Karpas-422 (cell line): ENCODE data around the gene SH3GL1. TPM values are rescaled to one million over a fixed set of nuclear protein-coding genes. Genes with fewer than 3 reads are reported as not detected.

ENCODE experiments used
- DNase-seq: peaks from one replicate; pipeline ENCODE4 v3.0.0-alpha.2; 2015
- H2AFZ ChIP-seq: fragments of 200-600 bp; sonication (generic); 2 replicates; pipeline ENCODE4 v1.6.1; 2014; ENCODE audit warnings: antibody characterized with exemption, low read length, mixed read lengths
- H3K27ac ChIP-seq: fragments of 200-600 bp; sonication (generic); 2 replicates; pipeline ENCODE4 v1.5.1; 2014; ENCODE audit warnings: mild to moderate bottlenecking, low read length, moderate library complexity
- H3K27me3 ChIP-seq: fragments of 200-600 bp; sonication (generic); 2 replicates; pipeline ENCODE4 v1.6.1; 2014; ENCODE audit warnings: low read length, mixed read lengths
- H3K36me3 ChIP-seq: fragments of 200-600 bp; sonication (generic); 2 replicates; pipeline ENCODE4 v1.6.1; 2014; ENCODE audit warnings: low read length, mixed read lengths; ENCODE audit not compliant: insufficient read depth
- H3K4me1 ChIP-seq: fragments of 200-600 bp; sonication (generic); 2 replicates; pipeline ENCODE4 v1.6.1; 2014; ENCODE audit warnings: mild to moderate bottlenecking, low read length, mixed read lengths
- H3K4me2 ChIP-seq: fragments of 200-600 bp; sonication (generic); 2 replicates; pipeline ENCODE4 v1.6.1; 2014; ENCODE audit warnings: low read length, low read depth, mild to moderate bottlenecking; ENCODE audit not compliant: poor library complexity, severe bottlenecking
- H3K4me3 ChIP-seq: fragments of 200-600 bp; sonication (generic); 2 replicates; pipeline ENCODE4 v1.5.1; 2014; ENCODE audit warnings: mild to moderate bottlenecking, antibody characterized with exemption, low read length, mixed read lengths
- H3K79me2 ChIP-seq: fragments of 200-600 bp; sonication (generic); 2 replicates; pipeline ENCODE4 v1.6.1; 2014; ENCODE audit warnings: mild to moderate bottlenecking, low read length, mixed read lengths
- H3K9ac ChIP-seq: fragments of 200-600 bp; sonication (generic); 2 replicates; pipeline ENCODE4 v1.6.0; 2014; ENCODE audit warnings: low read length
- H3K9me2 ChIP-seq: fragments of 200-600 bp; sonication (generic), shearing (Covaris generic); replicated peaks from 2 replicates; pipeline ENCODE4 v1.6.0; 2014; ENCODE audit warnings: mild to moderate bottlenecking, low read length, moderate library complexity; ENCODE audit not compliant: insufficient read depth
- H3K9me3 ChIP-seq: fragments of 300-700, 200-600 bp; sonication (generic); 2 replicates; pipeline ENCODE4 v1.6.1; 2014; ENCODE audit warnings: low read length, mixed read lengths
- H4K20me1 ChIP-seq: fragments of 200-600 bp; sonication (generic); 2 replicates; pipeline ENCODE4 v1.6.1; 2014; ENCODE audit warnings: mild to moderate bottlenecking, antibody characterized with exemption, low read length, low read depth; ENCODE audit not compliant: insufficient read depth
- total RNA-seq: library from RNA; depleted of rRNA; stranded (reverse); fragments of >200 nt; shearing (Covaris generic); gene quantifications from 2 replicates; pipeline ENCODE4 v1.2.3, GENCODE V29; 2014; ENCODE audit warnings: low replicate concordance

The SH3GL1 gene
- total RNA-seq, 1 experiment from 2014 or later: 13.4 TPM

DNA sequence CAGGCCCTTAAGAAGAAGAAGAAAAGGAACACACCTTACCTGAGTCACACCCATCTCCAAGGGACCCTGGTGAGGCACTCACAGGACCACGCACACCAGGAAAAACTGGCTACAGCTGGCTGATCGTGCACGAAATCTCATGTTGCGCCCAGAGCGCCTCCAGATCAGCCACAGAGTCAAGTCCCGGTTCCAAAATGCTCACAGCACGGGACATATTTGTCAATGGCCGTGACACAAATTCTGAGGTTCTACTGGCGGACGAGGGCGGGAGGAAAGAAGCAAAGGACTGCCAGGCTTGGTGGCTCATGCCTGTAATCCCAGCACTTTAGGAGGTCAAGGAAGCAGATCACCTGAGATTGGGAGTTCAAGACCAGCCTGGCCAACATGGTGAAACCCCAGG, 21.5 kb downstream of the SH3GL1 start:
- Histone ChIP-seq H3K36me3 (no peaks in the 10 kb centered on the region), H3K9me3 (no peaks in the 10 kb centered on the region), H3K27me3 (no peaks in the 10 kb centered on the region), H2AFZ (no peak overlapping the region), H3K4me1 (peaks cover 68% of the 10 kb centered on the region), H3K27ac (no peak overlapping the region), H3K4me2 (peak overlapping the region; percentile 70), H3K9ac (no peak overlapping the region), H3K79me2 (peaks cover 19% of the 10 kb centered on the region), H3K4me3 (no peak overlapping the region), H4K20me1 (peaks cover 62% of the 10 kb centered on the region), H3K9me2 (no peaks in the 10 kb centered on the region)
- no peak for DNase-seq

GRCh38 chr19:4376991-4377781, 23.2 kb downstream of the SH3GL1 start:
- H3K9ac ChIP-seq: no peak overlapping the region; the same call in 1 of the 2 replicates

GRCh38 chr19:4376671-4376990, 23.7 kb downstream of the SH3GL1 start:
- Histone ChIP-seq H4K20me1 (peaks cover 63% of the 10 kb centered on the region), H3K4me3 (peak overlapping the region; percentile 58; the same call in 1 of the 2 replicates), H3K4me1 (peaks cover 75% of the 10 kb centered on the region)

More at GRCh38 chr19:4376991-4377781, 23.2 kb downstream of the SH3GL1 start:
- peaks cover 36% of the 10 kb centered on the region for H3K79me2 ChIP-seq
- DNase-seq: no peak
- no peaks in the 10 kb centered on the region for H3K27me3 ChIP-seq
- peak overlapping the region; percentile 58; the same call in 1 of the 2 replicates for H3K4me3 ChIP-seq
- H3K4me1 ChIP-seq: peaks cover 73% of the 10 kb centered on the region
- H3K9me3 ChIP-seq: no peaks in the 10 kb centered on the region
- no peaks in the 10 kb centered on the region for H3K36me3 ChIP-seq
- H3K4me2 ChIP-seq: peak overlapping the region; percentile 64
- H4K20me1 ChIP-seq: peaks cover 63% of the 10 kb centered on the region
- no peak overlapping the region for H3K27ac ChIP-seq
- H3K9me2 ChIP-seq: no peaks in the 10 kb centered on the region
- no peak overlapping the region for H2AFZ ChIP-seq

GRCh38 chr19:4376028-4376670, 24.2 kb downstream of the SH3GL1 start:
- H2AFZ ChIP-seq: no peak overlapping the region
- no peaks in the 10 kb centered on the region for H3K27me3 ChIP-seq
- H3K27ac ChIP-seq: peak overlapping the region; percentile 72
- peaks cover 78% of the 10 kb centered on the region for H3K4me1 ChIP-seq
- H3K9ac ChIP-seq: peak overlapping the region; percentile 58; the same call in 1 of the 2 replicates
- H3K36me3 ChIP-seq: no peaks in the 10 kb centered on the region
- peaks cover 46% of the 10 kb centered on the region for H3K79me2 ChIP-seq
- no peaks in the 10 kb centered on the region for H3K9me3 ChIP-seq
- DNase-seq: no peak
- peaks cover 63% of the 10 kb centered on the region for H4K20me1 ChIP-seq
- no peaks in the 10 kb centered on the region for H3K9me2 ChIP-seq
- H3K4me3 ChIP-seq: peak overlapping the region; percentile 58; the same call in 1 of the 2 replicates
- H3K4me2 ChIP-seq: peak overlapping the region; percentile 64

More at GRCh38 chr19:4376671-4376990, 23.7 kb downstream of the SH3GL1 start:
- H3K79me2 ChIP-seq: peaks cover 41% of the 10 kb centered on the region
- peak overlapping the region; percentile 64 for H3K4me2 ChIP-seq
- no peaks in the 10 kb centered on the region for H3K36me3 ChIP-seq
- H3K27ac ChIP-seq: no peak overlapping the region
- no peak for DNase-seq
- H3K9me3 ChIP-seq: no peaks in the 10 kb centered on the region
- no peaks in the 10 kb centered on the region for H3K27me3 ChIP-seq
- H3K9ac ChIP-seq: no peak overlapping the region; the same call in 1 of the 2 replicates
- no peaks in the 10 kb centered on the region for H3K9me2 ChIP-seq
- no peak overlapping the region for H2AFZ ChIP-seq

GRCh38 chr19:4375164-4376027, 25.0 kb downstream of the SH3GL1 start:
- DNase-seq: peak; percentile 87
- Histone ChIP-seq H3K9me2 (no peaks in the 10 kb centered on the region), H2AFZ (no peak overlapping the region), H3K27me3 (no peaks in the 10 kb centered on the region), H3K4me1 (peaks cover 78% of the 10 kb centered on the region), H4K20me1 (peaks cover 62% of the 10 kb centered on the region), H3K36me3 (no peaks in the 10 kb centered on the region), H3K9me3 (no peaks in the 10 kb centered on the region), H3K9ac (peak overlapping the region; percentile 58), H3K79me2 (peaks cover 53% of the 10 kb centered on the region), H3K4me2 (peak overlapping the region; percentile 64), H3K4me3 (peak overlapping the region; percentile 58), H3K27ac (peak overlapping the region; percentile 72)

DNA sequence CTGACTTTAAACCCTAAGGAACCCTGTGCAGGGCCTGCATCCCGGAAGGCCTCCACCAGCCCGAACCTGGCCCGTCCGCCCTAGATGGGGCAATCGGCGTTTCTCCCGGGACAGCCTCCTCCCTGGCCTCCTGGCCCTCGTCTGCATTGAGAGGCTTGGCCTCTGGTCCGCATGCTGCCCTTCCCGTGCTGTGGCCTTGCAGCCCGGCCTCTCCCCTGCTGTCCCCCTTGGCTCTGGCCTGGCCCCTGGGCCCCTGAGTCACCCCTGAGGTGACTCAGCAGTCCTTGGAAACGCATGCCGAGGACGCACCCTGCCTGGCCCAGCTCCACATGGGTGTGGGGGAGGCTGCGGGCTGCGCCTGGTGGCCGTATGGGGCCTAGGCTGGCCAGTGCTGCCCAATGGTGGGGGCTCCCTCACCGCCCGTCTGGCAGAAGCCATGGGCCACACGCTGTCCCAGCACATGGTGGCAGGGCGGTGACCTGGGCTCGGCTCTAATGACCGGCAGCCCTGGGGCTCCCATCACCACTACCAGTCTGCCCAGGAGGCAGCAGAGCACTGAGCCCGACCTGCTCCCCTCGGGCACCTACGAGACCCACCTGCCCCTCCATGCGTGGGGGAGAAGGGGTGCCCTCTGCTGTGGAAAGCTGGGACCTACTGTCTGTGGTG, 25.7 kb downstream of the SH3GL1 start:
- peaks cover 54% of the 10 kb centered on the region for H4K20me1 ChIP-seq
- H3K27me3 ChIP-seq: no peaks in the 10 kb centered on the region
- no peaks in the 10 kb centered on the region for H3K9me3 ChIP-seq
- H3K9me2 ChIP-seq: no peaks in the 10 kb centered on the region
- H3K4me3 ChIP-seq: peak overlapping the region; percentile 58
- H3K9ac ChIP-seq: peak overlapping the region; percentile 58
- peaks cover 58% of the 10 kb centered on the region for H3K79me2 ChIP-seq
- no peaks in the 10 kb centered on the region for H3K36me3 ChIP-seq
- H3K27ac ChIP-seq: peak overlapping the region; percentile 72
- H2AFZ ChIP-seq: no peak overlapping the region
- no peak for DNase-seq
- H3K4me1 ChIP-seq: peaks cover 78% of the 10 kb centered on the region
- H3K4me2 ChIP-seq: peak overlapping the region; percentile 64

- H3K79me2 ChIP-seq: peaks cover 58% of the 10 kb centered on the region
- peaks cover 46% of the 10 kb centered on the region for H4K20me1 ChIP-seq
- no peak for DNase-seq
- no peaks in the 10 kb centered on the region for H3K9me3 ChIP-seq
- peaks cover 78% of the 10 kb centered on the region for H3K4me1 ChIP-seq
- peak overlapping the region; percentile 58; the same call in 1 of the 2 replicates for H3K9ac ChIP-seq
- no peak overlapping the region for H3K4me2 ChIP-seq
- H3K27ac ChIP-seq: no peak overlapping the region
- H3K27me3 ChIP-seq: no peaks in the 10 kb centered on the region
- H3K4me3 ChIP-seq: no peak overlapping the region
- H3K9me2 ChIP-seq: no peaks in the 10 kb centered on the region
- no peak overlapping the region for H2AFZ ChIP-seq
- no peaks in the 10 kb centered on the region for H3K36me3 ChIP-seq
Observed at GRCh38 chr19:4373601-4374497, 26.5 kb downstream of the SH3GL1 start.
